Uterus (tissue), 4 donors: ENCODE results near the gene XXYLT1. TPM values are rescaled to one million over a fixed set of nuclear protein-coding genes. Genes with fewer than 3 reads are reported as not detected.
A peak's percentile ranks its signal among the peaks of the same experiment; 100 is the strongest.
"Not testable (repeated sequence)": the region's sequence is repeated elsewhere in the genome, so short reads cannot be mapped to it uniquely, and the experiment has no call there.

ENCODE experiments used
- DNase-seq, 2 donors: peaks; one replicate each; pipeline ENCODE4 v3.0.0-alpha.2; 2019 to 2020
- H3K27ac ChIP-seq, 2 donors: fragments of 200-600 bp; sonication (generic); 1 replicate in 1 of 2; 2 replicates in 1 of 2; pipeline ENCODE4 v1.5.1; 2016 to 2018
- H3K27me3 ChIP-seq, 2 donors: fragments of 200-600 bp; sonication (generic); one replicate each; pipeline ENCODE4 v1.5.1; 2018 to 2019; ENCODE audit warnings: control low read depth in 1 of 2
- H3K36me3 ChIP-seq, 2 donors: fragments of 200-600 bp; sonication (generic); one replicate each; pipeline ENCODE4 v1.5.1; 2019; ENCODE audit warnings: control low read depth in 1 of 2
- H3K4me1 ChIP-seq, 2 donors: fragments of 200-600 bp; sonication (generic); one replicate each; pipeline ENCODE4 v1.5.1; 2018 to 2019; ENCODE audit warnings: control low read depth in 1 of 2
- H3K4me3 ChIP-seq, 2 donors: fragments of 200-600 bp; sonication (generic); 1 replicate in 1 of 2; 2 replicates in 1 of 2; pipeline ENCODE4 v1.5.1; 2018 to 2019; ENCODE audit warnings: mild to moderate bottlenecking in 1 of 2
- H3K9me3 ChIP-seq, 2 donors: fragments of 200-600 bp; sonication (generic); one replicate each; pipeline ENCODE4 v1.5.1; 2019; ENCODE audit warnings: control low read depth in 1 of 2
- CTCF ChIP-seq, 4 experiments: fragments of 200-600 bp in 2 of 4; fragments of 450-650 bp in 2 of 4; sonication (generic) in 2 of 4; IDR thresholded peaks; one replicate each; pipeline ENCODE4 v1.5.1; 2016 to 2019; ENCODE audit warnings: antibody characterized with exemption in 4 of 4, mild to moderate bottlenecking in 2 of 4, moderate library complexity in 1 of 4
- POLR2A ChIP-seq, 2 donors: fragments of 450-650 bp; IDR thresholded peaks; one replicate each; pipeline ENCODE4 v1.6.1; 2016; ENCODE audit warnings: antibody characterized with exemption in 2 of 2, mild to moderate bottlenecking in 1 of 2, moderate library complexity in 1 of 2
- intact Hi-C: fragments of 100-400 bp; cut with DNase I; formaldehyde crosslinking; loops from one replicate; pipeline ENCODE4 v1.15.1; 2023; ENCODE audit warnings: low total_unique reads
- total RNA-seq, 4 donors: library from RNA; depleted of rRNA in 3 of 4; stranded (reverse); fragments of >200 nt in 3 of 4; gene quantifications; one replicate each; pipeline versions ENCODE4 v1.1.0 to v1.2.4, GENCODE V29; 2014 to 2023
- donor health status: DM: yes; HTN: yes; CAD: no.

XXYLT1 gene
- total RNA-seq, 4 donors from 2014 or later, result 10.6 to 52.5 (median 23.8) TPM

GRCh38 chr3:195236076-195236798, 34.7 kb downstream of the XXYLT1 start:
- peak; percentile 5 to 12 for DNase-seq
- peaks cover 5 to 18% of the 10 kb centered on the region in 2 donors for H3K4me1 ChIP-seq
- no peaks in the 10 kb centered on the region for H3K27me3 ChIP-seq
- no peak for TF ChIP-seq CTCF (IDR thresholded peaks at IDR 0.05)
- TF ChIP-seq POLR2A (IDR thresholded peaks at IDR 0.05), result no peak
- no peaks in the 10 kb centered on the region for H3K9me3 ChIP-seq
- intact Hi-C loops, result no loop called here
- no peak overlapping the region for H3K4me3 ChIP-seq
- no peaks in the 10 kb centered on the region for H3K36me3 ChIP-seq
- H3K27ac ChIP-seq, result no peak overlapping the region

- TF ChIP-seq CTCF (IDR thresholded peaks at IDR 0.05) (no peak), POLR2A (IDR thresholded peaks at IDR 0.05) (no peak)
- Histone ChIP-seq H3K36me3 (no peaks in the 10 kb centered on the region), H3K9me3 (no peaks in the 10 kb centered on the region), H3K4me1 (no peaks in the 10 kb centered on the region), H3K27me3 (no peaks in the 10 kb centered on the region), H3K27ac (no peak overlapping the region), H3K4me3 (no peak overlapping the region)
- no peak for DNase-seq
- intact Hi-C loops, result no loop called here
Observed at GRCh38 chr3:195230244-195230643, 40.7 kb downstream of the XXYLT1 start.

- peak in 1 of 2 donors; percentile 2 for DNase-seq
- H3K27ac ChIP-seq, H3K27me3 ChIP-seq, H3K9me3 ChIP-seq, intact Hi-C loops, H3K4me3 ChIP-seq, H3K36me3 ChIP-seq, H3K4me1 ChIP-seq: not testable (repeated sequence)
Observed at GRCh38 chr3:195228886-195229285, 42.1 kb downstream of the XXYLT1 start.

GRCh38 chr3:195227871-195228270, 43.1 kb downstream of the XXYLT1 start:
- Histone ChIP-seq H3K4me1 (peaks cover 3 to 8% of the 10 kb centered on the region in 2 donors), H3K27me3 (no peaks in the 10 kb centered on the region), H3K36me3 (no peaks in the 10 kb centered on the region), H3K9me3 (no peaks in the 10 kb centered on the region), H3K27ac (no peak overlapping the region), H3K4me3 (no peak overlapping the region)
- peak; percentile 9 to 11 for DNase-seq
- intact Hi-C loops, result no loop called here
- TF ChIP-seq POLR2A (IDR thresholded peaks at IDR 0.05) (no peak), CTCF (IDR thresholded peaks at IDR 0.05) (no peak)

- H3K4me1 ChIP-seq, result peaks cover 5 to 8% of the 10 kb centered on the region in 2 donors
- no peak for TF ChIP-seq POLR2A (IDR thresholded peaks at IDR 0.05)
- TF ChIP-seq CTCF (IDR thresholded peaks at IDR 0.05), result peak in 1 of 4 experiments; percentile 10
- DNase-seq, result peak; percentile 14 to 15
- no peaks in the 10 kb centered on the region for H3K9me3 ChIP-seq
- no peak overlapping the region for H3K27ac ChIP-seq
- H3K27me3 ChIP-seq, result no peaks in the 10 kb centered on the region
- no peak overlapping the region for H3K4me3 ChIP-seq
- no peaks in the 10 kb centered on the region for H3K36me3 ChIP-seq
- intact Hi-C loops, result no loop called here
Observed at GRCh38 chr3:195226900-195227447, 44.0 kb downstream of the XXYLT1 start.
